Lung (tissue), 12 donors: ENCODE results near the gene NTM. TPM values are rescaled to one million over a fixed set of nuclear protein-coding genes. Genes with fewer than 3 reads are reported as not detected.

Experiments used
- ATAC-seq: fragments of 200-7000 bp; cut with Tn5 transposase; one replicate; pipeline ENCODE4 v1.9.1; 2020; ENCODE audit warnings: moderate number of reproducible peaks; ENCODE audit not compliant: insufficient read depth, low FRiP score
- DNase-seq, 3 donors: peaks; one replicate each; pipeline ENCODE4 v3.0.0-alpha.2; 2013 to 2017
- H3K27ac ChIP-seq, 2 donors: one replicate each; pipeline ENCODE4 v1.5.1; 2013; ENCODE audit warnings: mild to moderate bottlenecking in 2 of 2, moderate library complexity in 2 of 2, control low read depth in 1 of 2, inconsistent platforms in 1 of 2, low read depth in 1 of 2, low read length in 1 of 2
- H3K27me3 ChIP-seq, 3 donors: one replicate each; pipeline ENCODE4 v1.5.1; 2013; ENCODE audit warnings: low read length in 2 of 3; ENCODE audit not compliant: control insufficient read depth in 3 of 3, insufficient read depth in 3 of 3
- H3K36me3 ChIP-seq, 4 donors: one replicate each; pipeline ENCODE4 v1.5.1; 2013; ENCODE audit warnings: low read length in 4 of 4, mild to moderate bottlenecking in 1 of 4, moderate library complexity in 1 of 4; ENCODE audit not compliant: control insufficient read depth in 4 of 4, insufficient read depth in 4 of 4
- H3K4me1 ChIP-seq, 5 donors: one replicate each; pipeline ENCODE4 v1.5.1; 2013; ENCODE audit warnings: low read length in 5 of 5, mild to moderate bottlenecking in 2 of 5, moderate library complexity in 1 of 5; ENCODE audit not compliant: control insufficient read depth in 5 of 5, insufficient read depth in 5 of 5
- H3K4me3 ChIP-seq: one replicate; pipeline ENCODE4 v1.5.1; 2013; ENCODE audit warnings: mild to moderate bottlenecking, control low read depth, moderate library complexity
- H3K9ac ChIP-seq, 2 donors: one replicate each; pipeline ENCODE4 v1.5.1; 2013; ENCODE audit warnings: low read length in 2 of 2, control low read depth in 1 of 2; ENCODE audit not compliant: insufficient read depth in 1 of 2
- H3K9me3 ChIP-seq, 4 donors: one replicate each; pipeline ENCODE4 v1.5.1; 2013; ENCODE audit warnings: low read length in 3 of 4, mild to moderate bottlenecking in 1 of 4, moderate library complexity in 1 of 4; ENCODE audit not compliant: control insufficient read depth in 4 of 4, insufficient read depth in 3 of 4
- WGBS, 2 donors: extraction: QIAGEN DNeasy Blood & Tissue Kit; methylation state at CpG; one replicate each; pipeline ENCODE4 v1.1.7; 2013; 5-methylcytosine and 5-hydroxymethylcytosine counted together
- polyA plus RNA-seq, 2 donors: library from polyadenylated mRNA; stranded (reverse); fragments of 200-250 nt; gene quantifications; one replicate each; pipeline ENCODE4 v1.2.1, GENCODE V29; 2013
- total RNA-seq, 2 donors: library from RNA; depleted of rRNA in 1 of 2; stranded (reverse); fragments of >200 nt in 1 of 2; gene quantifications; one replicate each; pipeline ENCODE4 v1.2.1, GENCODE V29; 2014 to 2021
- TF ChIP-seq, protein P1 (sequence below): IDR thresholded peaks from 2 replicates; pipeline ENCODE4 v1.5.1; 2012; ENCODE audit warnings: mild to moderate bottlenecking; ENCODE audit errors: control extremely low read depth, extremely low read depth
- donor health status: control.
- donor health status: control.
- donor health status: Bipolar disorder and iron deficiency.
- donor health status: healthy.
- donor health status: DM: yes; HTN: yes; CAD: no.

Gene NTM
- total and polyA plus RNA-seq, 4 donors = 0.39 to 30.9 (median 7.2) TPM

DNA sequence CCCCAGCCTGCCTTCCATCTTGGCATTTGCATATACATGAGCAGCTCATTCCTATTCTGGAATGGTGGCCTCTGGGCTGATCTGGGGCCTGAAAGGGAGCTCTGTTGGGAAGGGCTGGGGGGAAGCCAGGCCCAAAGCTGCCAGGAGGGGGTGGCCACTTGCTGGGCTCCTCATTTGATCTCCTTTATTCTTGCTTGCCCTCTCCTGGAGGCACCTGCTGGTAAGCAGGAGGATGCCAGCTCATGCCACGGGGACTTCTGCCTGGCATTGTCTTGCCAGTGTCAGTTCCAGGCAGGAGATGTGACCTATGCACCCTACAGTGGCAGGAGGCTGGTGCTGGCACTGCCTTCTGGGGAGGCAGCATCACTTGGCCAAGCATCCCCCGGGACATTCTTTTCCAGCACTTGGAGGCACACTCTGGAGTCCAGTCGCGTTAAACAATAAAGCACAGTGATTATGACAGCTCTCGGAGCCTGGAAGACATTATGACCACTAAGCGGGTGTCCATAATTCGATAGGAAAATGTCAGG is 128.3 kb downstream of the NTM start:
- H3K27me3 ChIP-seq = peaks cover 0 to 2% (median 0%) of the 10 kb centered on the region in 3 donors
- H3K4me1 ChIP-seq = peaks cover 0 to 2% (median 0%) of the 10 kb centered on the region in 5 donors
- no peak overlapping the region for H3K4me3 ChIP-seq
- H3K9me3 ChIP-seq = peaks cover 0 to 6% (median 0%) of the 10 kb centered on the region in 4 donors
- H3K9ac ChIP-seq = no peak overlapping the region
- H3K27ac ChIP-seq = no peak overlapping the region
- ATAC-seq = no peak
- 64 to 90% methylated on average over 7 of the region's 7 CpGs for WGBS, 2 donors
- no peaks in the 10 kb centered on the region for H3K36me3 ChIP-seq
- DNase-seq = no peak
- TF ChIP-seq, protein P1, sequence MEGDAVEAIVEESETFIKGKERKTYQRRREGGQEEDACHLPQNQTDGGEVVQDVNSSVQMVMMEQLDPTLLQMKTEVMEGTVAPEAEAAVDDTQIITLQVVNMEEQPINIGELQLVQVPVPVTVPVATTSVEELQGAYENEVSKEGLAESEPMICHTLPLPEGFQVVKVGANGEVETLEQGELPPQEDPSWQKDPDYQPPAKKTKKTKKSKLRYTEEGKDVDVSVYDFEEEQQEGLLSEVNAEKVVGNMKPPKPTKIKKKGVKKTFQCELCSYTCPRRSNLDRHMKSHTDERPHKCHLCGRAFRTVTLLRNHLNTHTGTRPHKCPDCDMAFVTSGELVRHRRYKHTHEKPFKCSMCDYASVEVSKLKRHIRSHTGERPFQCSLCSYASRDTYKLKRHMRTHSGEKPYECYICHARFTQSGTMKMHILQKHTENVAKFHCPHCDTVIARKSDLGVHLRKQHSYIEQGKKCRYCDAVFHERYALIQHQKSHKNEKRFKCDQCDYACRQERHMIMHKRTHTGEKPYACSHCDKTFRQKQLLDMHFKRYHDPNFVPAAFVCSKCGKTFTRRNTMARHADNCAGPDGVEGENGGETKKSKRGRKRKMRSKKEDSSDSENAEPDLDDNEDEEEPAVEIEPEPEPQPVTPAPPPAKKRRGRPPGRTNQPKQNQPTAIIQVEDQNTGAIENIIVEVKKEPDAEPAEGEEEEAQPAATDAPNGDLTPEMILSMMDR = no peak

DNA sequence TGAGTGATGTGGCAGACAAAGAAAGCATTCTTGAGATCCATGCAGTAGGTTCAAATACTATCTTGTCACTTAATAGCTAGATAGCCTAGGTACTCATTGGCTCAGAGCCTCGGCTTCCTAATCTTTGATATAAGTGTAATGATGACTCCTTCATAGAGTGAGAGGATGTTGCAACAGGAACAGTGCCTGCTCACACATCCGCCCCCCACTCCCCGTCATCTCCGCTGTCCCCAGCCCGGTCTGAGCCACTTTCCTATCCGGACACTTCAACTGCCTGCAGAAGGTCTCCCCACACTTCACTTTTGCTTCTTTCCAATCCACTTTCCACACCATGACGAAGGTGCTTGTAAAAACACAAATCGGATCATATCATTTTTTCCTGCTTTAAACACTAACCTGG is 128.8 kb downstream of the NTM start:
- no peak overlapping the region for H3K9ac ChIP-seq
- peaks cover 0 to 7% (median 0%) of the 10 kb centered on the region in 4 donors for H3K9me3 ChIP-seq
- WGBS, 2 donors = 66 to 80% methylated on average over 8 of the region's 8 CpGs
- H3K4me3 ChIP-seq = no peak overlapping the region
- no peaks in the 10 kb centered on the region for H3K36me3 ChIP-seq
- DNase-seq = peak in 1 of 3 donors; percentile 12
- no peak overlapping the region for H3K27ac ChIP-seq
- H3K27me3 ChIP-seq = peaks cover 0 to 2% (median 0%) of the 10 kb centered on the region in 3 donors
- peaks cover 0 to 2% (median 0%) of the 10 kb centered on the region in 5 donors for H3K4me1 ChIP-seq
- TF ChIP-seq, protein P1 = no peak
- no peak for ATAC-seq

DNA sequence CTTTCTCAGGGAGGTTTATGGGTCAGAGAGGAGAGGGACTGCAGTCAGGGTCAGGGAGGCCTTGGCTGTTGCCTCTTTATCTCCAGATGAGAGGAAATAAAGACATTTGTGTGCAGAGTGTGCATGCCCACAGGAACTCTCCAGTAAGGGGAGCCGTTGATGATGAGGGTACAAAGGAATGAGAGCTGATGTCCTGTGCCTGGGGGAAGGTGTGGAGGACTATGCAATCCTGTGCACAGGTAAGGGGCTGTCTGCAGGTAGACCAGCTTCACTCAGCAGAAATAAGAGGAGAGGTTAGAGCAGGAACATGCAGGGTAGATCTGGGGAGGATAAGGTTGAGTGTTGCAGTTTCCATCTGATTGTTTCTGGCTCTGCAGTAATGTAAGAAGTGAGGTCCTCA is 132.6 kb downstream of the NTM start:
- DNase-seq (no peak), ATAC-seq (no peak)
- peaks cover 0 to 7% (median 0%) of the 10 kb centered on the region in 4 donors for H3K9me3 ChIP-seq
- no peak overlapping the region for H3K27ac ChIP-seq
- no peak overlapping the region for H3K4me3 ChIP-seq
- 29 to 39% methylated on average over 1 of the region's 1 CpG for WGBS, 2 donors
- TF ChIP-seq, protein P1 = no peak
- H3K36me3 ChIP-seq = no peaks in the 10 kb centered on the region
- peaks cover 0 to 5% (median 0%) of the 10 kb centered on the region in 3 donors for H3K27me3 ChIP-seq
- peaks cover 0 to 2% (median 0%) of the 10 kb centered on the region in 5 donors for H3K4me1 ChIP-seq
- H3K9ac ChIP-seq = no peak overlapping the region
